K562 (cell line): ENCODE measurements around the gene SRD5A1. TPM values are rescaled to one million over a fixed set of nuclear protein-coding genes. Genes with fewer than 3 reads are reported as not detected.
A peak's percentile ranks its signal among the peaks of the same experiment; 100 is the strongest.

Experiments used
- ATAC-seq: fragments of 200-7000 bp; cut with Tn5 transposase; 3 replicates; pipeline ENCODE4 v1.9.1; 2020; ENCODE audit warnings: moderate library complexity
- BruUV-seq: library from RNA; stranded (reverse); fragments of 400-500 nt; replicated peaks from 2 replicates; lab custom pipeline; 2021; lab: Mats Ljungman, UMichigan
- CTCF ChIA-PET: fragments of 300-600 bp; formaldehyde crosslinking; extraction: SDS; loops from one replicate; lab custom pipeline; 2021; ENCODE audit warnings: low intra/inter-chr PET ratio; lab: Yijun Ruan, JAX
- POLR2A ChIA-PET: fragments of 300-600, 350-650 bp; sonication (Branson Sonifier 250); formaldehyde crosslinking; extraction: SDS; loops from one replicate; lab custom pipeline; 2021; ENCODE audit warnings: antibody characterized with exemption, inconsistent platforms; lab: Yijun Ruan, JAX
- DNase-seq, 4 experiments: peaks; one replicate each; pipeline versions ENCODE4 v3.0.0 to v3.0.0-alpha.2; 2011 to 2018; ENCODE audit warnings: low spot score in 3 of 4, mixed read lengths in 3 of 4; ENCODE audit errors: extremely low read depth in 1 of 4
- FAIRE-seq: peaks from 2 replicates; lab custom pipeline; 2011; peaks lifted over from hg19 to GRCh38; lab: Jason Lieb, UNC
- H2AFZ ChIP-seq: 2 replicates; pipeline ENCODE4 v1.6.0; 2011; ENCODE audit warnings: low read depth, low read length, control low read depth, inconsistent platforms
- H3K27ac ChIP-seq: fragments of 200-600 bp; 3 replicates; pipeline ENCODE4 v1.8.0; 2011; ENCODE audit warnings: low read depth, mild to moderate bottlenecking, control low read depth, inconsistent platforms, low read length, moderate library complexity, mixed read lengths; ENCODE audit errors: extremely low read depth
- H3K27me3 ChIP-seq, 2 experiments: fragments of 300-600 bp in 1 of 2; 2 replicates in 1 of 2; 3 replicates in 1 of 2; pipeline versions ENCODE4 v1.6.0 to v1.8.0; 2011; ENCODE audit warnings: inconsistent platforms in 2 of 2, low read length in 2 of 2, mild to moderate bottlenecking in 1 of 2, mixed read lengths in 1 of 2, moderate library complexity in 1 of 2; ENCODE audit not compliant: control insufficient read depth in 2 of 2, insufficient read depth in 2 of 2
- H3K36me3 ChIP-seq: fragments of 300-600 bp; 3 replicates; pipeline ENCODE4 v1.8.0; 2011; ENCODE audit warnings: mild to moderate bottlenecking, low read length, inconsistent platforms; ENCODE audit not compliant: control insufficient read depth, insufficient read depth
- H3K4me1 ChIP-seq, 2 experiments: fragments of 200-600 bp in 1 of 2; replicated peaks in 1 of 2; 2 replicates in 1 of 2; 3 replicates in 1 of 2; pipeline versions ENCODE4 v1.5.1 to v1.8.0; 2011; ENCODE audit warnings: inconsistent platforms in 2 of 2, low read length in 2 of 2, mild to moderate bottlenecking in 1 of 2, mixed read lengths in 1 of 2, moderate library complexity in 1 of 2; ENCODE audit not compliant: control insufficient read depth in 2 of 2, insufficient read depth in 2 of 2
- H3K4me2 ChIP-seq: 2 replicates; pipeline ENCODE4 v1.6.1; 2011; ENCODE audit warnings: low read length, control low read depth, inconsistent platforms, mixed read lengths; ENCODE audit not compliant: insufficient read depth
- H3K4me3 ChIP-seq: fragments of 200-600 bp; sonication (generic), shearing (Covaris generic); 2 replicates; pipeline ENCODE4 v1.5.1; 2016; ENCODE audit warnings: control low read depth, inconsistent platforms
- H3K79me2 ChIP-seq: fragments of 200-600 bp; 3 replicates; pipeline ENCODE4 v1.8.0; 2011; ENCODE audit warnings: low read length, inconsistent platforms; ENCODE audit not compliant: control insufficient read depth, insufficient read depth
- H3K9ac ChIP-seq, 2 experiments: 2 replicates each; pipeline versions ENCODE4 v1.6.0 to v1.6.1; 2011; ENCODE audit warnings: low read depth in 2 of 2, low read length in 2 of 2, control low read depth in 1 of 2, inconsistent platforms in 1 of 2, mild to moderate bottlenecking in 1 of 2, mixed read lengths in 1 of 2; ENCODE audit not compliant: insufficient read depth in 1 of 2
- H3K9me1 ChIP-seq: one replicate; pipeline ENCODE4 v1.6.0; 2011; ENCODE audit warnings: inconsistent platforms, mild to moderate bottlenecking, low read length, moderate library complexity; ENCODE audit not compliant: control insufficient read depth, insufficient read depth
- H3K9me3 ChIP-seq: replicated peaks from 2 replicates; pipeline ENCODE4 v1.5.1; 2011; ENCODE audit warnings: low read depth, low read length, inconsistent platforms; ENCODE audit not compliant: control insufficient read depth, insufficient read depth
- H4K20me1 ChIP-seq: replicated peaks from 2 replicates; pipeline ENCODE4 v1.6.1; 2011; ENCODE audit warnings: low read length, inconsistent platforms, mixed read lengths; ENCODE audit not compliant: control insufficient read depth, insufficient read depth
- NELFE ChIP-seq: IDR thresholded peaks from 2 replicates; pipeline ENCODE4 v1.6.1; 2011; ENCODE audit warnings: mild to moderate bottlenecking; ENCODE audit not compliant: insufficient read depth, insufficient read length
- PBX2 ChIP-seq, 2 experiments: IDR thresholded peaks in 1 of 2; conservative IDR thresholded peaks in 1 of 2; 2 replicates each; pipeline ENCODE4 v1.6.1; 2016; ENCODE audit warnings: low read depth in 2 of 2, mild to moderate bottlenecking in 1 of 2, missing compliant biosample characterization in 1 of 2, missing genetic modification characterization in 1 of 2, moderate library complexity in 1 of 2
- WGBS: fragments of 100-300 bp; shearing (Covaris generic); methylation state at CpG from one replicate; pipeline ENCODE4 v1.1.6; 2016; ENCODE audit warnings: low coverage, mixed read lengths; ENCODE audit not compliant: insufficient coverage; ENCODE audit errors: missing lambda C conversion rate; 5-methylcytosine and 5-hydroxymethylcytosine counted together
- in situ Hi-C: fragments of 300-500 bp; cut with MboI; formaldehyde crosslinking; loops from 4 replicates; pipeline ENCODE4 v1.15.0; 2018; ENCODE audit warnings: inconsistent platforms, mixed read lengths
- intact Hi-C: fragments of 100-400 bp; cut with micrococcal nuclease; formaldehyde crosslinking; loops from 2 replicates; pipeline ENCODE4 v1.14.2; 2022
- polyA plus RNA-seq, 8 experiments: library from polyadenylated mRNA; depleted of rRNA in 4 of 8; stranded (reverse) in 5 of 8; unstranded in 3 of 8; fragments of >200 nt; fragmentation: Nextera tagmentation in 2 of 8; fragmentation: Illumina TruSeq in 1 of 8; extraction: Ambion mirVana in 2 of 8; extraction: Trizol in 1 of 8; gene quantifications; 2 replicates each; pipeline versions ENCODE4 v1.2.1 to v1.2.3, GENCODE V29; 2011 to 2014; ENCODE audit warnings: inconsistent platforms in 1 of 8, missing spikeins in 1 of 8
- total RNA-seq, 7 experiments: library from RNA; depleted of rRNA in 6 of 7; stranded (reverse); fragments of >200 nt in 6 of 7; fragmentation: Illumina TruSeq in 2 of 7; extraction: Trizol in 2 of 7; gene quantifications; 2 replicates each; pipeline versions ENCODE4 v1.2.1 to v1.2.3, GENCODE V29; 2011 to 2021; ENCODE audit warnings: low replicate concordance in 1 of 7

The SRD5A1 gene
- total and polyA plus RNA-seq, 9 of the 15 experiments (the other 6 are each of a cell fraction or from before 2014, with no cell fraction given), result 1.3 to 22.6 (median 8.1) TPM

GRCh38 chr5:6674421-6674820 is 41.2 kb downstream of the SRD5A1 start:
- Histone ChIP-seq H3K79me2 (no peaks in the 10 kb centered on the region), H3K27me3 (no peaks in the 10 kb centered on the region), H3K4me1 (no peaks in the 10 kb centered on the region; a peak in 1 of 5 replicates), H3K9ac (no peak overlapping the region), H3K4me3 (no peak overlapping the region), H2AFZ (no peak overlapping the region), H3K36me3 (0 out of 3 replicates have a peak, but pooled peaks cover 3% of the 10 kb centered on the region), H4K20me1 (no peaks in the 10 kb centered on the region), H3K4me2 (no peak overlapping the region), H3K9me1 (no peaks in the 10 kb centered on the region), H3K27ac (no peak overlapping the region), H3K9me3 (peaks cover 2% of the 10 kb centered on the region; the same call in 1 of the 2 replicates)
- intact Hi-C loops (no loop called here), in situ Hi-C loops (no loop called here)
- ATAC-seq, result no peak
- DNase-seq, result no peak
- WGBS, result 66% methylated on average over 3 of the region's 3 CpGs
- ChIA-PET POLR2A (no interaction called here), CTCF (no interaction called here)
- no TSS peak for BruUV-seq
- TF ChIP-seq NELFE (no peak), PBX2 (CRISPR knock-in tag; IDR thresholded peaks at IDR 0.05; ENCODE audit: low read depth) (0 out of 2 replicates have a peak, but pooled peaks have one; percentile 1), PBX2 (tag; conservative IDR thresholded peaks at IDR 0.05; ENCODE audit: low read depth) (no peak)
- no peak for FAIRE-seq
